Osteocyte (in vitro differentiated cells): ENCODE data around the gene DECR2. TPM values are rescaled to one million over a fixed set of nuclear protein-coding genes. Genes with fewer than 3 reads are reported as not detected.
A peak's percentile ranks its signal among the peaks of the same experiment; 100 is the strongest.

Experiments
- DNase-seq: peaks from one replicate; pipeline ENCODE4 v3.0.0; 2021; ENCODE audit warnings: mixed read lengths; ENCODE audit not compliant: unreplicated experiment; ENCODE audit errors: extremely low spot score
- H3K27ac Mint-ChIP-seq: one replicate; pipeline ENCODE4 v1.8.0; 2021; ENCODE audit warnings: mild to moderate bottlenecking, mixed read lengths; ENCODE audit not compliant: unreplicated experiment
- H3K27me3 Mint-ChIP-seq: one replicate; pipeline ENCODE4 v1.8.0; 2021; ENCODE audit warnings: mixed read lengths; ENCODE audit not compliant: unreplicated experiment
- H3K36me3 Mint-ChIP-seq: one replicate; pipeline ENCODE4 v1.8.0; 2021; ENCODE audit warnings: mixed read lengths; ENCODE audit not compliant: unreplicated experiment
- H3K4me1 Mint-ChIP-seq: one replicate; pipeline ENCODE4 v1.8.0; 2021; ENCODE audit warnings: mixed read lengths; ENCODE audit not compliant: unreplicated experiment
- H3K4me3 Mint-ChIP-seq: one replicate; pipeline ENCODE4 v1.8.0; 2021; ENCODE audit warnings: mild to moderate bottlenecking, moderate library complexity, mixed read lengths; ENCODE audit not compliant: unreplicated experiment
- H3K9me3 Mint-ChIP-seq: one replicate; pipeline ENCODE4 v1.8.0; 2021; ENCODE audit warnings: mixed read lengths; ENCODE audit not compliant: unreplicated experiment
- total RNA-seq: library from RNA; stranded (reverse); gene quantifications from 2 replicates; pipeline ENCODE4 v1.2.1, GENCODE V29; 2021
- TF ChIP-seq, protein P1 (sequence below): fragments of 200-600 bp; sonication (generic); IDR thresholded peaks from 2 replicates; pipeline ENCODE4 v1.5.0; 2021; ENCODE audit warnings: antibody characterized with exemption, mild to moderate bottlenecking, moderate library complexity

The DECR2 gene
- total RNA-seq, 1 donor from 2014 or later: 23.4 TPM

DNA sequence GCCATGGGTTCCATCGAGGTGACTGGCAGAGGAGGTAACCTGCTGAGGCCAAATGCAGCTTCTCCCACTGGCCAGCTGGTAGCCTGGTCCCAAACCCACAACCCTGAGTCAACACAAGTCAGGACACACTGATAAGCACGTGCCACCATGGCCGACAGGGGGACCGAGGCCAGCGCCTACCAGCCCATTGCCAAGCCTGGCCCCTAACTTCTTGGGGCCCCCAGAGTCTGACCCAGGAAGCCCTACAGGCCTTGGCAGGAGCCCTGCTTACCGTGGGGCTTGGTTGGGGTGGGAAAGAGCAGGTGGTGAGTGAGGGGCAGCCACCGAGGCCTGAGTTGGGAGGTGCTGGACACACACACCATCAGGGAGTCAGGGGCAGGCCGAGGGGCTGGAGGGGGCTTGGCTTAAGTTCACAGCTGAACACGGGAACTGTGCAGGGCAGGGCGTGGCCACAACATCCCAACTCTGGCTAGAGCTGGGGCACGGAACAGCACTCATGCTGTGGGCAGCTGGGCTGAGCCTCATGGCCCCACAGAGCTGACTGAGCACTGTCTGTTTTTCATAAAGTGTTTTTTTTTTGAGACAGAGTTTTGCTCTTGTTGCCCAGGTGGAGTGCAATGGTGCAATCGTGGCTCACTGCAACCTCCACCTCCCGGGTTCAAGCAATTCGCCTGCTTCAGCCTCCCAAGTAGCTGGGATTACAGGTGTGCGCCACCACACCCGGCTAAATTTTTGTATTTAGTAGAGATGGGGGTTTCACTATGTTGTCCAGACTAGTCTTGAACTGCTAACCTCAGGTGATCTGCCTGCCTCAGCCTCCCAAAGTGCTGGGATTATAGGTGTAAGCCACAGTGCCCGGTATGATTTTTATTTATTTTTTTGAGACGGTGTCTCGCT lies 36.8 kb upstream of the DECR2 start:
- no peaks in the 10 kb centered on the region for H3K27me3 Mint-ChIP-seq
- H3K4me3 Mint-ChIP-seq: no peak overlapping the region
- peaks cover 10% of the 10 kb centered on the region for H3K4me1 Mint-ChIP-seq
- DNase-seq: no peak
- TF ChIP-seq, protein P1, sequence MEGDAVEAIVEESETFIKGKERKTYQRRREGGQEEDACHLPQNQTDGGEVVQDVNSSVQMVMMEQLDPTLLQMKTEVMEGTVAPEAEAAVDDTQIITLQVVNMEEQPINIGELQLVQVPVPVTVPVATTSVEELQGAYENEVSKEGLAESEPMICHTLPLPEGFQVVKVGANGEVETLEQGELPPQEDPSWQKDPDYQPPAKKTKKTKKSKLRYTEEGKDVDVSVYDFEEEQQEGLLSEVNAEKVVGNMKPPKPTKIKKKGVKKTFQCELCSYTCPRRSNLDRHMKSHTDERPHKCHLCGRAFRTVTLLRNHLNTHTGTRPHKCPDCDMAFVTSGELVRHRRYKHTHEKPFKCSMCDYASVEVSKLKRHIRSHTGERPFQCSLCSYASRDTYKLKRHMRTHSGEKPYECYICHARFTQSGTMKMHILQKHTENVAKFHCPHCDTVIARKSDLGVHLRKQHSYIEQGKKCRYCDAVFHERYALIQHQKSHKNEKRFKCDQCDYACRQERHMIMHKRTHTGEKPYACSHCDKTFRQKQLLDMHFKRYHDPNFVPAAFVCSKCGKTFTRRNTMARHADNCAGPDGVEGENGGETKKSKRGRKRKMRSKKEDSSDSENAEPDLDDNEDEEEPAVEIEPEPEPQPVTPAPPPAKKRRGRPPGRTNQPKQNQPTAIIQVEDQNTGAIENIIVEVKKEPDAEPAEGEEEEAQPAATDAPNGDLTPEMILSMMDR: no peak
- H3K27ac Mint-ChIP-seq: no peak overlapping the region
- no peaks in the 10 kb centered on the region for H3K9me3 Mint-ChIP-seq
- peaks cover 6% of the 10 kb centered on the region for H3K36me3 Mint-ChIP-seq

DNA sequence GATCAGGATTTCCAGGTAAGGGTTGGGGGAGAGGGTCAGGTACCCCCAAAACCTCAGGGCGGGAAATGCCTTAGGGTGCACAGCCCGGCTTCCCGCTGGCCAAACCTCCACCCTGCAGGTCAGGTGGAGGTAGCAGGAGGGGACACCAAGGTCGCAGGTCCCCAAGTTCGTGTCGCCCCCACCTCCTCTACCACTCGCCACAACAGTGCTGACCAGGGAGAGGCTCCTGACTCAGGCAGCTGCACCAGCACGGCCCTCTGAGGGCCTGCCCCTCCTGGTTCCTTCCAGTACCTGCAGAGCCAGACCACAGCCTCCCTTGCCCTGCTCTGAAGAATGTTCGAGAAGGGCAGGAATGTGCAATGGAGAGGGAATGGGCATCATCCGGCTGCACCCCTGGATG lies 35.2 kb upstream of the DECR2 start:
- TF ChIP-seq, protein P1: no peak
- H3K4me1 Mint-ChIP-seq: peaks cover 19% of the 10 kb centered on the region
- H3K9me3 Mint-ChIP-seq: no peaks in the 10 kb centered on the region
- H3K27ac Mint-ChIP-seq: no peak overlapping the region
- DNase-seq: no peak
- H3K4me3 Mint-ChIP-seq: no peak overlapping the region
- no peaks in the 10 kb centered on the region for H3K27me3 Mint-ChIP-seq
- peaks cover 6% of the 10 kb centered on the region for H3K36me3 Mint-ChIP-seq

DNA sequence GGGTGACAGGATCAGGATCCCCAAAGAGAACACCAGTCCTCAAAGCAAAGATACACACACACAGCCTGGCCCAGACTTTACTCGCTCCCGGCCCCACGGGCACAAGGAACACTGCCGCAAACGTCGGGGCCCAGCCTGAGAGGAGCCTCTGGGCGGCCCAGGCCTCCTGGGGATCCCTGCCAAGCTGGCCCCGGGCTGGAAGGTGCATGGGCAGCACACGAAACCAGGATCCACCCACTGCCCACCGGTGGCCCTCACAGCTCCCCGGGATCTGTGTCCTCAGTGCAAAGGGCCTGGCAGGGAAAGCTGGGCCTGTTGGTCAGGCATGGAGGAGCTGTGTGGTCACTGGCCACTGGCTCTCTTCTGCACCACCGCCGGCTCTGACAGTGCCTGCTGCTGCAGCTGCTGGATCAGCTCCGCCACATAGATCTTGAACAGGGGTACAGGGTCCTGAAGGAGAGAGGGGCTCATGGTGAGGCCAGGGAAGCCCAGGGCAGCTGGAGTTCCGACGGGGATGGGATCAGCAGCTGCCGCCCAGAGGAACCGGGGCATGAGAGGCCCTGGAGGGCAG lies 34.3 kb upstream of the DECR2 start:
- Mint-ChIP-seq H3K36me3 (peaks cover 6% of the 10 kb centered on the region), H3K4me3 (no peak overlapping the region), H3K27ac (no peak overlapping the region), H3K4me1 (peaks cover 15% of the 10 kb centered on the region), H3K9me3 (no peaks in the 10 kb centered on the region), H3K27me3 (no peaks in the 10 kb centered on the region)
- DNase-seq: peak; percentile 83
- TF ChIP-seq, protein P1: no peak

DNA sequence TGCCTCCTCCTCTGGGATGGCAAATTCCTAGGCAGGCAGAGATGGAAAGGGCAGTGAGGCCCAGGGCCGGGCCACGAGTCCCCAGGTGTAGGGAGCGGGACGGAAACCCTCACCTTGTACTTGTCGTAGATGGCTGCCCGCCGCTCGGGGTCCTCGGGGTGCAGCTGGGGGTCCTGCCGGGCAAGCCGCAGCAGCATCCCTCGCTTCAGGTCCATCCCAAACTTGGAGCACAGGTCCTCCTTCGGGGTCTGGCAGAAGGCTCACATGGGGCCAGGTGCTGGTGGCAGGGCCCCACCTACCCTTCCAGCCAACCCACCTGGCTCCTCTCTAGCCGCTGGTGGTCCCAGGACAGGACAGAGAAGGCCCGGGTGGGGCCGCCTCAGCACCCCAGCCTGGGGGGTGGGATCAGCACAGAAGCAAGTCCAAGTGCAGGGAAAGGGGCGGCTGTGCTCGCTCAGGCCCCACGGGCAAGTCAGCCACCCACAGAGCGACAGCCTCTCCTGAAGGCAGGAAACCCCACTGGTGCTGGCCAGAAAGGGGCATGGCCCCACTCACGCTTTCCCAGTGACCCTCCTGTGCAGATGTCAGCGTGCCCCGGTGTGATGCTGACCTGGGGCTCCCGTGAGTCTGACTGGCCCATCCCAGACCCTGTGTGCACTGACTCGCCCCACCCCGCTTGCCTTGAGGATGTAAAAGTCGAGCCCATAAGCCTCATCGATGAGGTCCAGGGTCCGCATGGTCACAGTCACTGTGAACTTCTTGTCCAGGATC lies 33.1 kb upstream of the DECR2 start:
- Mint-ChIP-seq H3K36me3 (peaks cover 6% of the 10 kb centered on the region), H3K9me3 (no peaks in the 10 kb centered on the region), H3K27me3 (no peaks in the 10 kb centered on the region), H3K4me3 (no peak overlapping the region), H3K4me1 (peaks cover 15% of the 10 kb centered on the region), H3K27ac (no peak overlapping the region)
- TF ChIP-seq, protein P1: no peak
- DNase-seq: no peak
